Activated CD8-positive, alpha-beta memory T cell treated with anti-CD3 and anti-CD28 coated beads, Interleukin-2, amount 50 U/mL, for 4 hours (primary cell): Measurements from ENCODE around the gene SLC29A4.
"Not testable (repeated sequence)": the region's sequence is repeated elsewhere in the genome, so short reads cannot be mapped to it uniquely, and the experiment has no call there.

Experiments
- DNase-seq: peaks from one replicate; pipeline ENCODE4 v3.0.0-alpha.2; 2020

SLC29A4 gene

GRCh38 chr7:5300366-5300765, 17.6 kb downstream of the SLC29A4 start:
- DNase-seq = no peak

GRCh38 chr7:5302577-5302976, 19.8 kb downstream of the SLC29A4 start:
- no peak for DNase-seq

- no peak for DNase-seq
Observed at GRCh38 chr7:5303061-5303460, 20.3 kb downstream of the SLC29A4 start.

- DNase-seq = no peak
Observed at GRCh38 chr7:5303591-5304505, 21.1 kb downstream of the SLC29A4 start.

- DNase-seq = not testable (repeated sequence)
Observed at GRCh38 chr7:5305050-5305449, 22.3 kb downstream of the SLC29A4 start.

- DNase-seq = not testable (repeated sequence)
Observed at GRCh38 chr7:5307221-5308142, 24.7 kb downstream of the SLC29A4 start.

- no peak for DNase-seq
Observed at GRCh38 chr7:5309146-5309545, 26.4 kb downstream of the SLC29A4 start.

- no peak for DNase-seq
Observed at GRCh38 chr7:5310822-5311405, 28.2 kb downstream of the SLC29A4 start.

- not testable (repeated sequence) for DNase-seq
Observed at GRCh38 chr7:5312276-5313070, 29.7 kb downstream of the SLC29A4 start.

GRCh38 chr7:5313076-5313885, 30.5 kb downstream of the SLC29A4 start:
- not testable (repeated sequence) for DNase-seq

- no peak for DNase-seq
Observed at GRCh38 chr7:5314864-5315263, 32.1 kb downstream of the SLC29A4 start.

- no peak for DNase-seq
Observed at GRCh38 chr7:5315761-5316160, 33.0 kb downstream of the SLC29A4 start.

GRCh38 chr7:5318613-5319012, 35.9 kb downstream of the SLC29A4 start:
- DNase-seq = not testable (repeated sequence)

- no peak for DNase-seq
Observed at GRCh38 chr7:5320391-5320790, 37.6 kb downstream of the SLC29A4 start.

- DNase-seq = no peak
Observed at GRCh38 chr7:5320802-5321396, 38.2 kb downstream of the SLC29A4 start.

- no peak for DNase-seq
Observed at GRCh38 chr7:5322621-5323410, 40.1 kb downstream of the SLC29A4 start.

GRCh38 chr7:5323800-5324781, 41.3 kb downstream of the SLC29A4 start:
- DNase-seq = not testable (repeated sequence)

- DNase-seq = no peak
Observed at GRCh38 chr7:5324961-5325360, 42.2 kb downstream of the SLC29A4 start.

GRCh38 chr7:5330288-5330687, 47.5 kb downstream of the SLC29A4 start:
- DNase-seq = no peak
